GM21367 (cell line): Measurements from ENCODE around the gene ZNF789.
"Not testable (repeated sequence)": the region's sequence is repeated elsewhere in the genome, so short reads cannot be mapped to it uniquely, and the experiment has no call there.

ENCODE experiments used
- ATAC-seq: cut with Tn5 transposase; IDR thresholded peaks from one replicate; pipeline ENCODE4 v1.9.1; 2021; ENCODE audit not compliant: unreplicated experiment

The ZNF789 gene

DNA sequence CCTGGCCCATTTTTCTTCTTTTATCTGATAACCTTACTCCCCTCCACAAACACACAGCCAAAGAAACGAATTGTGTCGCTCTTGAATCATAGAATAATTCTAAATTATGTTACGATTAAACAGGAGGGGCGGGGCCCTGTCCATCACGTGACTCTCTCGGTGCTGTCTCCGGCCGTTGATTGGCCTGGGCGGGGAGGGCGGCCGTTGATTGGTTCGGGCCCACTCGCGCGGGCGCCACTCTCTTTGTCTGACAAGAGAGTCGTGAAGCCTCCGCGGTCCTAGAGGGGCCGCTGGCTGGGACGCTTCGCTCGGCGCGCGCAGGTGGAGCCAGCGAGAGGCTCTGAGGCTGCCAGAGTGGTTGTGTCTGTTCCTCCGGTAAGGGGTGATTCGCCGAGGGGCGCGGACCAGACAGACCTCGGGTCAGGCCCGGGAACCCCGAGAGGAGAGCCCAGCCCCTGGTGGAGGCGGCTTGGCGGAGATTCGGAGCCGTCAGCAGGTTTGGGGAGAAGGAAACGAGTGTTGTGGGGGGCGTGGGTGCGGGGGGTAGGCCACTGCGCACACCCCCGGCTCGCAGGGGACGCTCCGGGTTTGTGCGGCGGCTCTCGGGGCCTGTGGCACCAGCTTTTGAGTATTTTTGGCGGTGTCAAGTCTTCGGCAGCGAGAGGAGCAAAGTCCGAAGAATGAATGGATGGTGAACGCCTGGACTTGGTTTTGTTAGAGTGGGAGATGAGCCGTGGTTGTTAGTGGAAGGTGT is at the start of gene ZNF789:
ZNF789 (plus strand) TSS at position 330 of the 754 bp plus-strand sequence. CDS start 3,567 bp downstream, outside the sequence.
- peak; percentile 90 for ATAC-seq

- no peak for ATAC-seq
Measured at GRCh38 chr7:99424932-99425730, 47.6 kb upstream of the ZNF789 start.

- ATAC-seq = no peak
Measured at GRCh38 chr7:99428972-99429566, 43.6 kb upstream of the ZNF789 start.

- no peak for ATAC-seq
Measured at GRCh38 chr7:99429756-99430155, 42.9 kb upstream of the ZNF789 start.

DNA sequence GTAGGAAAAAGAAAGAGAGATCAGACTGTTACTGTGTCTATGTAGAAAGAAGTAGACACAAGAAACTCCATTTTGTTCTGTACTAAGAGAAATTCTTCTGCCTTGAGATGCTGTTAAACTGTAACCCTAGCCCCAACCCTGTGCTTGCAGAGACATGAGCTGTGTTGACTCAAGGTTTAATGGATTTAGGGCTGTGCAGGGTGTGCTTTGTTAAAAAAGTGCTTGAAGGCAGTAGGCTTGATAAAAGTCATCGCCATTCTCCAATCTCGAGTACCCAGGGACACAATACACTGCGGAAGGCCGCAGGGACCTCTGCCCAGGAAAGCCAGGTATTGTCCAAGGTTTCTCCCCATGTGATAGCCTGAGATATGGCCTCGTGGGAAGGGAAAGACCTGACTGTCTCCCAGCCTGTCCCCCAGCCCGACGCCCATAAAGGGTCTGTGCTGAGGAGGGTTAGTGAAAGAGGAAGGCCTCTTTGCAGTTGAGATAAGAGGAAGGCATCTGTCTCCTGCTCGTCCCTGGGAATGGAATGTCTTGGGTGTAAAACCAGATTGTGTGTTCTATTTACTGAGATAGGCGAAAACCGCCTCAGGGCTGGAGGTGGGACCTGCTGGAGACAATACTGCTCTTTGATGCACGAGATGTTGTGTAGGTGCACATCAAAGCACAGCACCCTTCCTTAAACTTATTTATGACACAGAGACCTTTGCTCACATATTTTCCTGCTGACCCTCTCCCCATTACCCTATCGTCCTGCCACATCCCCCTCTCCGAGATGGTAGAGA is 40.7 kb upstream of the ZNF789 start:
- ATAC-seq = not testable (repeated sequence)

GRCh38 chr7:99433158-99433557 is 39.5 kb upstream of the ZNF789 start:
- no peak for ATAC-seq

GRCh38 chr7:99437946-99438572 is 34.6 kb upstream of the ZNF789 start:
- no peak for ATAC-seq

DNA sequence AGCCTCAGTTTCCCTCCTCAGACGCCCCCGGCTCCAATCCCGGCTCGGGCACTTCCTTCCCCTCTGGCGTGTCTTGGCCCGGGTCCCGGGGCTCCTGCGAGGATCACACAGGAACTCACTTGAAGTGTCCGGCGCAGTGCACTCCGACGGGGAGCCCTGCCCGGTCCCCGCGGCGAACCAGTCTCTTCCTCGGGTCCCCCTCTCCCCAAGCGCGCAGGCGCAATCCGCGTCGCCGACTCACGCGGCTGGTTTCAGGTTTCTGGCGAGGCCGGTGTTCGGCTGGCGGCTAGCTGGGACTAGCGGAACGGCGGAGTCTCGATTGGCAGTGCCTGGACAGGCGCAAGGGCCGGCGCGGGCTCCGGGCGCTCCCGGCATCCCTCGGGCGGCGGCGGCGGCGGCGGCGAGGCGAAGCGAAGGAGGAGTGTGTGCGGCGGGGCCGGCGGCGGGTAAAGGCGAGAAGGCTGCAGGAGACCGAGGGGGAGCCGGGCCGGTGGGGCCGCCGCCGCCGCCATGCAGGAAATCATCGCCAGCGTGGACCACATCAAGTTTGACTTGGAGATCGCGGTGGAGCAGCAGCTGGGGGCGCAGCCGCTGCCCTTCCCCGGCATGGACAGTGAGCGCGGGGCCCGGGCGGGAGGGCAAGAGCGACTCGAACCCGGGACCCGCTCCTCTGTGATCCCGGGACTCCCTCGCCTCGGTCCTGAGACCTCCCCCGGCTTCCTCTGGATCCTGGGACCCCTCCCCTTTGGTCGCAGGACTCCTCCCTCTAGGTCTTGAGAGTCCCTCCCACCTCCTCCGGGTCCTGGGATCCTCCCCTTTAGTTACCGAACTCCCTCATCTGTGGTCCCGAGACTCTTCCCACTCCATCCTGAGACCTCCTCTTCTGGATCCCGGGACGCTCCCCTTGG is 33.9 kb upstream of the ZNF789 start, which contains the start of the genes CPSF4 and PTCD1:
CPSF4 (plus strand) TSS at position 371 of the 908 bp plus-strand sequence; CDS start at position 511, 140 bp downstream.
PTCD1 (minus strand) TSS at position 226 of the 908 bp plus-strand sequence. CDS start 3,556 bp downstream, outside the sequence.
- ATAC-seq = peak; percentile 73

- ATAC-seq = no peak
Measured at GRCh38 chr7:99440195-99440594, 32.5 kb upstream of the ZNF789 start.

- ATAC-seq = no peak
Measured at GRCh38 chr7:99446096-99446495, 26.6 kb upstream of the ZNF789 start.

- no peak for ATAC-seq
Measured at GRCh38 chr7:99447943-99448342, 24.7 kb upstream of the ZNF789 start.

GRCh38 chr7:99448855-99449254 is 23.8 kb upstream of the ZNF789 start:
- ATAC-seq = no peak

DNA sequence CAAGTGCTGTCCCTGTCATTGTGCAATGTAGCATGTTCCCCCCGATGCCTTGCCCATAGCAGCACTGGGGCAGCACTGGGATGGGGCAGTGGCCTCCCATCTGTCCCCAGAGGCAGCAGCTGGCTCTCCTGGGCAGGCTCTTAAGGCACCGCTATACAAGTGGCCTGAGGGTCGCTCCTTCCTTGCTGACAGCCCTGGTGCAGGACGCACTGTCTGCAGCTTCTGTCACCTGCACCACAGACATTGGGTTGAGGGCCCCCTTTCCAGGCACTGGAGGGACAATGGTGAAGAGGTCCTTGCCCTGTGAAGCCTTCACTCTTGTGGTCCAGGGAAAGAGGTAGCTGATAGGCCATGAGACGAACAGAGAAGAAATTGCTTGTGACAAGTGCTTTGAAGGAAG is 23.4 kb upstream of the ZNF789 start:
- no peak for ATAC-seq

DNA sequence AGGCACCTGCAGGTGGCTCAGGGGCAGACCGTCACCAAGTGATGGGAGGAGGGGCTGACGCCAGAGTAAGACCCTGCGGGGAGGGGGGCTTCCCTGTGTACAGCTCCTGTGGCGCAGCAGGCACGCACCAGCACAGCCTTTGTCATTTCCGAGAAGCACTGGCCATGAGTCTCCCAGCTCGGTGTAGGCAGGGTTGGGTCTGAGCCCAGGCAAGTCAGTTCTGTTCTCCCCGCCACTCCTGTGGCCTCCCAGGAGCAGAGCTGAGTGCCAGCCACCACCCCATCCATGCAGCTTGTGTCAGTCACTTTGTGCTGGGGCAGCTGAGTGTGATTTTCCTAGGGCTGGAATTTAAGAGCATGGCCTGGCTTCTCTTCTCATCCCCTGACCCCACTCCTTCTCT is 20.8 kb upstream of the ZNF789 start:
- no peak for ATAC-seq

GRCh38 chr7:99452541-99452940 is 20.1 kb upstream of the ZNF789 start:
- no peak for ATAC-seq

DNA sequence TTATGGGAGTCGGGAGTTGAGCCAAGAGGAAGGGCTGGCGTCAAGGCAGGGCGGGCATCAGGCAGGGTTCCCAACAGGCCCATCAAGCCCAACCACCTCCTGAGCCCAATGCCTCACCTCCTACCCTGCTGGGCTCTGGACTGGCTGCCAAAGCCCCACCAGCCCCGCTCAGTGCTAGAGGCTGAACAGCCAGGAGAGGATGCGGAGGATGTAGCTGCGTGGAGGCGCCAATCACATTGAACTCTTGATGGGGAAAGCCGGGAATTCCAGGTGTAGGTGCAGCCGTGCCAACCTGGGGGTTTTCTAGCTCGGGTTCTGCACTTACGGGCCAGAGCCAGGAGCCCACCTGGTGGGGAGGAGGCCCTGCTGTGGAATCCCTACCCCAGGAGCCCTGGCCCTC is 19.6 kb upstream of the ZNF789 start:
- no peak for ATAC-seq

DNA sequence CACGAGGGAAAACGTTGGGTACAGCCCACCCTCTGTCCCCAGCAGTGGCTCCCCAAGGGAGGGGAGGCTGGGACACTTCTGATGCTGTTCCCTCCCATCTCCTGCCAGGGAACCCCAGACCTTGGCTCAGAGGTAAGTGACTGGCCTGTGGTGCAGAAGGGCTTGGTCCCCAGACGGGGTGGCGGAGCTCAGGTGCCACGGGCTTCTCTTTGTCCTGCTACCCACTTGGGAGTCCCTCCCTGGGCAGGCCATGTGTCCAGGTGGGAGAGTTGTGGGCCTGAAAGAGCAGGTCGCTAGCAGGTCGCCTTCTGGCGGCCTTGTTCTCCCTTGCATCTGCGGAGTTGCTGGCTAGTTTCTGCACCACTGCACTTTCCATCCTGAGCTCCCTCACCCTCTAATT is 16.8 kb upstream of the ZNF789 start:
- no peak for ATAC-seq

DNA sequence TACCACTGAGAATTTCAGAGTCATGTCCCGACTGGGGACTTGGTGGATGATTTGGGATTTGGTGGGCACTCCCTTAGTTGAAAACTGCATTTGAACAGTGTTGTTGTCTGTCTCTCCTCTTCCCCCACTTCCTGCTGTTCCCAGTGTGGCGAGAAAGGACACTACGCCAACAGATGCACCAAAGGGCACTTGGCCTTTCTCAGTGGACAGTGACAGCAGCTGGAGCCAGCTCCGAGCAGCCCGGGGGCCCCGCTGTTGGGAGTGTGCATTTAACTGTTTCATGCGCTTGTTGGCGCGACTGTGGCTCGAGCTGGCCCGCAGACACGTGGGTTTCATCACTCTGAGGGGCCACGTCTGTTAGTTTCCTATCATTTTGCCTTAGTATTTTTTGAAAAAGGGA is 16.4 kb upstream of the ZNF789 start:
- ATAC-seq = no peak

DNA sequence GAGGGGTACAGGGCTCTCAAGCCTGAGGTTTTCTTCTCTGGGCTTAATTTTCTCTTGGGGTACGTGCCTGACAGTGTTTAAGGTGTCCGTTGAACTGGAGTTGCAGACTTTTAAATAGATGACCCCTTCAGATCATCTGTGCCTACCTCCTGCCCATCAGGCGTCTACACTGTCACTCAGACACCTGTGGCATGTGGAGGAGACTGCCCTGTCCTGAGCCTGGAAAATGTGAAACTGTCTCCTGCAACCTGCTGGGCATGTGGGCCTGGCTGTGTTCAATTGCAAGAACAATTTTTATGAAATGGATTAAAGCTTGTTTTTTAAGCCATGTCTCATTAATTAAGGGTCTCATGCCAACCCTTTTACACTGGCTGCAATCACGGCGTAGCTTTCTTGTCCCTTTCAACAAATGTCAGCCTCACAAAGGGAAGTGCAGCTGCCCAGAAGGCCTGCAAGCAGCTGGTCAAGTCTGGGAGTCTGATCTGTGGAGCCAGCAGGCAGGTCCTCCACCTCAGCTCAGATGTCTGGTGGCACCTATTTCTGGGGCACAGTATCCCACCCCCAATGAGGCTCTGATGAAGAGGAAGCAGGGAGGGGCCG is 15.5 kb upstream of the ZNF789 start:
- no peak for ATAC-seq
